Measurements from ENCODE around the gene TPCN1.
A peak's percentile ranks its signal among the peaks of the same experiment; 100 is the strongest.

Gene TPCN1

GRCh38 chr12:113263431-113263963 is 42.2 kb downstream of the TPCN1 start:
- no peak for DNase-seq

- no peak for DNase-seq
Observed at GRCh38 chr12:113266106-113266895, 45.0 kb downstream of the TPCN1 start.

GRCh38 chr12:113267621-113268020 is 46.4 kb downstream of the TPCN1 start:
- DNase-seq, result no peak

DNA sequence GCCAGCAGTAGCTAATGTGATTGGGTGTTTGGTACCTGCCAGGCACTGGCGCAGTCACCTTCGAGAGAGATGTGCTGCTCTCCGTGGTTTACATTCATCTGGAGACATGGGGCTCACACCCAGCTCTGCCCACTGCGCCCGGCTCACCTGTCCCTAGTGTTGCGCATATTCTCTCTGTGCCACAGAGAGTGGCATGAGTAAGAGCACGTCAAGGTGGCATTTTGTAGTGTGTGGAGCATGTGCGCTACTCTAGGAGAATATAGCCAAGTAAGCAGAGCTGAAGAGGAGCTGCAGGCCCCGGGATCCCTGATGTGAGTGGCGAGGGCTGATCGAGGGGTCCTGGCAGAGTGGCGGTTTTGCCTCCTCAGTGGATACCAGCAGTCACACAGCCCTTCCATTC is 46.9 kb downstream of the TPCN1 start:
- no peak for DNase-seq

- no peak for DNase-seq
Observed at GRCh38 chr12:113268621-113269020, 47.4 kb downstream of the TPCN1 start.

DNA sequence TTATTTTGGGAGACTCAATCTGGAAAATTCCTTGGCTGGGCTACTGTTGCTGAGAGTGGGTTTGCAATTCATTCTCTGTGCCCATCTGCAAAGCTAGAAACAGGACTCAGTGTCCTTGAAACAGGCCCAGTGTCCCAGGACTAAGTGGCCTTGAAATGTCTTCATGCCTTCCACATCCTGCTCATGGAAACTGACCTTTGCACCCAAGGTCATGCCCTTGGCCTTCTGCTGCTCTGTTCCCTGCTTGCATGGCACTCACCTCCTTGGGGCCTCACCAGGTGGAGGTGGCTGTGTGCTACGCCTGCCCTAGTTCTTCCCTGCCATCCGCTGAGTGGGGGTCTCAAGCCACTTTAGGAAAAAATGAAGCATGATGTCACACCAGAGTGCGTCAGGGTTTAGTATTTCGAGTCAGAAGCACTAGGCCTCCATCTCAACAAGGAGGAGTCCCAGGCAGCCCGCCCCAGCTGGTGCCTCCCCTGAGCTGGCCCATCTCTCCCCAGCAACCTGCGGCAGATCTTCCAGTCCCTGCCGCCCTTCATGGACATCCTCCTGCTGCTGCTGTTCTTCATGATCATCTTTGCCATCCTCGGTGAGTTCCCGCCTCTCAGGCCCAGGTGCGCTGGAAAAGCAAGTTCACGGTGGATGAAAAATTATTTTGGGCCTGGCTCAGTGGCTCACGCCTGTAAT is 48.1 kb downstream of the TPCN1 start:
- DNase-seq, result no peak

DNA sequence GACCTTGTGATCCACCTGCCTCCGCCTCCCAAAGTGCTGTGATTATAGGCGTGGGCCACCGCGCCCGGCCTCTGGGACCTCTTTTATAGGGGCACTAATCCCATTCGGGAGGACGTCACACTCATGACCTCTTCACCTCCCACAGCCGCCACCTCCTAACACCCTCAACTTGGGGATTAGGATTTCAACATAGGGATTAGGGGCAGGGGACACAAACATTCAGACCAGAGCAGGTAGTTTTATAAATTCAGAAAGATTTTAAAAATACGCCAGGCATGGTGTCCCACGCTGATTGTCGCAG is 49.4 kb downstream of the TPCN1 start:
- DNase-seq, result no peak

GRCh38 chr12:113271466-113271852 is 50.2 kb downstream of the TPCN1 start:
- DNase-seq, result no peak

DNA sequence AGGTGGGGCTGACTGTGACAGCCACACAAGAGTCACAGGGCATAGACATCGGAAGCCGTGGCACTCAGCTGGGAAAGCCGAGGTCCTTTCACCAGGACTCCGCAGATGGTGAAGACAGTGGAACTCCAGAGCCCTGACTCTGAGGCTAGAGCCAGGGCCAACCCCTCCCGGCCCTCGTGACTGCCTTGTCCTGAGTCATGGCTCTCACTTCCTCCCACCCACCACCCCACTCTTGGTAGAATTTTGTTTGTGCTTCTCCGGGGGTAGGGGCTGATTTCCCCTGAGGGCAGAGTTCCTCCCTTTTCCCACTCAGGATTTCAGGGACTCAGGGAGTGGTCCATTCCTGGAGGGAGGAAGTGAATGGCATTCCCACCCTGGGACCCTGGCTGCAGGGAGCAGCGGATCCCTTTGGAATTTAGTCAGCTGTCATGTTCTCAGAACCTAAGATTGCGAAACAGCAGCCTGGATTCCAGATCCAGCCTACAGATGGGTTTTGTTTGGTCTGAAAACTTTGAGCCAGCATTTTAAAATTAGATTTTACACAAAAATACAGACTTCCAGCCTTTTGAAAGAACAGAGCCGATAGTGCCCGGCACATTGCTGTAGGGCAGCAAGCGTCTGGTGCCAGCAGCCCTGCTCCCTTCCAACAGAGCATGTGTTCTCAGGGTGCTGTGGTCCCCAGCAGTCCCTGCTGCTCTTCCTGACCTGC is 50.7 kb downstream of the TPCN1 start:
- DNase-seq, result peak; percentile 82

- DNase-seq, result no peak
Observed at GRCh38 chr12:113273053-113273725, 51.9 kb downstream of the TPCN1 start.

- DNase-seq, result no peak
Observed at GRCh38 chr12:113274848-113275247, 53.6 kb downstream of the TPCN1 start.

DNA sequence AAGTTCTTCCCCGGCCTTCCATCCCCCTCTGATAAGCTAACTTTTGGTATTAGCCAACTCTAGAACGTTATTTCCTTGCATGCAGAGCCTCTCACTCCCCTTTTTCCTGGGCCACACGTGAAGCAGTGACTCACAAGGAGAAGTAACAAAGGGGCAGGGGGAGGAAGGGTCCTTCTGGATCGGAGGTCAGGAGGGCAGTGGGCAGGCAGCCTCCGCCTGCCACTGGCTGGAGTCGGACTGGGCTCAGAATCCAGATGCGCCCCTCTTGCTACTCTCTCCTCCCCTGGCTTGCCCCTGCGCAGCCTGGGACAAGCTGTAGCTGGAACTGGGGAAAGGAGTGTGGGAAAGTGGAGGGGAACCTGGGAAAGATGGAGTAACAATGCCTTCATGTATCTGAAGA is 55.0 kb downstream of the TPCN1 start:
- DNase-seq, result no peak

DNA sequence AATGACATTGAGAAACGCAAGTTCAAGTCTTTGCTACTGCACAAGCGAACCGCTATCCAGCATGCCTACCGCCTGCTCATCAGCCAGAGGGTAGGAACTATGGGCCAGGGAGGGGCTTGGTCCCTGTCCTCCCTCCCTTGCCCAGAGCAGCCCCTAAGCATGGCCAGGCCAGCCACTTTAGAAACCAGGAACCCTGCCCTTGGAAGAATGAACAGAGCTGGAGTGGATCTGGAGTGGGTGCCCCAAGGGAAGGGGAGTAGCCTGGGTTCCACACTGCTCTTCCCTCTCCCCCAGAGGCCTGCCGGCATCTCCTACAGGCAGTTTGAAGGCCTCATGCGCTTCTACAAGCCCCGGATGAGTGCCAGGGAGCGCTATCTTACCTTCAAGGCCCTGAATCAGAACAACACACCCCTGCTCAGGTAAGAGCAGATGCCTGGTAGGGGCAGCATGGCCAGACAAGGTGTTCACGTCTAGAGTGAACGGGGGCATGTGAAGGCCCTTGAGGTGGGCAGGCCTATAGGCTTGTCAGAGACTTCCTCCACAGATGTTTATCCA is 55.8 kb downstream of the TPCN1 start:
- no peak for DNase-seq

DNA sequence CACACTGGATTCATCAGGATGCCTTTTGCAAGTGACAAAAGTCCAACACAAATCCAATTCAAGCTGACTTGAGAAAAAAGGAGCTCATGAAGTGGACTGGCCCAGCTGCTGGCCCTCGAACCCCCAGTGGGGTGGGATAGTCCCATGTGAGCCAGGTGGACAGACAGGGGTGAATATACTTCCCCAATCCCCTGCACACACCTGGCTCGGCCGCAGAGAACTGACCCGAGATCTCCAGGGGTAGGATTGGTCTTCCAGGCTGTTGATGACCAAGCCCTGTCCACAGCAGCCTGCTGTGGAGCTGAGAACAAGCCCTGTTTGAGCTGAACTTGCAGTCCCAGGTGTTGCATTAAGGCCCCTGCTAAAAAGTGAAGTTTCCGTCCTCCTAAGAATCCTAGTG is 56.2 kb downstream of the TPCN1 start:
- DNase-seq, result no peak

GRCh38 chr12:113278141-113278540 is 56.9 kb downstream of the TPCN1 start:
- DNase-seq, result no peak

DNA sequence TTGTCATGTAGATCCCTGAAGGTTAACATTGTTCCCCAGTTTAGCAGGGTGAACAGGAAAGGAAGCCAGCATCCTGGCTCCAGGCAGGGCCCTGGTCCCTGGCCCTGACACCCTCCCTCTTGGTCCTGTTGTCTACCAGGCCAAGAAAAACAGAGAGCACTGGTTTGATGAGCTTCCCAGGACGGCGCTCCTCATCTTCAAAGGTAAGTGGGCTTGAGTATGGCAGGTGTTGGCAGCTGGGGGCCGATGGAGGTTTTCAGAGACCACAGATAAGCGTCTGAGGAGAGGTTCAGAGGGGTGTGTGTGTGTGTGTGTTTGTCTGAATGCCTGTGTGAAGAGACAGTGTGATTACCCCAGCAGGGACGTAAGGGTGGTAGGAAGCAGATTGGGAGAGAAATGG is 57.4 kb downstream of the TPCN1 start:
- DNase-seq, result no peak

DNA sequence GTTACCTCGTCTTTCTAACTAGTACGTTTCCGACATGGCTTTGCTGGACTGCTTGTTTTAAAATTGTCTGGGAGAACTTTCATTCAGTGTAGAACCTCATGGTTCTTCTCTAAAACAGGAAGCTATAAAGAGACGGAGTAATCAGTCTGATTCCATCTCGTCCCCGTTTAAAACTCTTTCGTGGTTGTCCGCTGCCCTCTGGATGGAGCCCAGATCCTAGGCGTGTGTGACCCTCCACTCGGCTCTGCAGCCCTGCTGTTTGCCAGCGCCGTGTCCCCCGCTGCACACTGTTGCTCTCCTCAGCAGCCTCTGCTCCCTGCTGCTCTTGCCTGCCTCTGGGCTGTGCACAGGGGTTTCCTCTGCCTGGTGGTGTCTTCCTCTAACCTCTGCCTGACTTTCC is 63.5 kb downstream of the TPCN1 start:
- no peak for DNase-seq

DNA sequence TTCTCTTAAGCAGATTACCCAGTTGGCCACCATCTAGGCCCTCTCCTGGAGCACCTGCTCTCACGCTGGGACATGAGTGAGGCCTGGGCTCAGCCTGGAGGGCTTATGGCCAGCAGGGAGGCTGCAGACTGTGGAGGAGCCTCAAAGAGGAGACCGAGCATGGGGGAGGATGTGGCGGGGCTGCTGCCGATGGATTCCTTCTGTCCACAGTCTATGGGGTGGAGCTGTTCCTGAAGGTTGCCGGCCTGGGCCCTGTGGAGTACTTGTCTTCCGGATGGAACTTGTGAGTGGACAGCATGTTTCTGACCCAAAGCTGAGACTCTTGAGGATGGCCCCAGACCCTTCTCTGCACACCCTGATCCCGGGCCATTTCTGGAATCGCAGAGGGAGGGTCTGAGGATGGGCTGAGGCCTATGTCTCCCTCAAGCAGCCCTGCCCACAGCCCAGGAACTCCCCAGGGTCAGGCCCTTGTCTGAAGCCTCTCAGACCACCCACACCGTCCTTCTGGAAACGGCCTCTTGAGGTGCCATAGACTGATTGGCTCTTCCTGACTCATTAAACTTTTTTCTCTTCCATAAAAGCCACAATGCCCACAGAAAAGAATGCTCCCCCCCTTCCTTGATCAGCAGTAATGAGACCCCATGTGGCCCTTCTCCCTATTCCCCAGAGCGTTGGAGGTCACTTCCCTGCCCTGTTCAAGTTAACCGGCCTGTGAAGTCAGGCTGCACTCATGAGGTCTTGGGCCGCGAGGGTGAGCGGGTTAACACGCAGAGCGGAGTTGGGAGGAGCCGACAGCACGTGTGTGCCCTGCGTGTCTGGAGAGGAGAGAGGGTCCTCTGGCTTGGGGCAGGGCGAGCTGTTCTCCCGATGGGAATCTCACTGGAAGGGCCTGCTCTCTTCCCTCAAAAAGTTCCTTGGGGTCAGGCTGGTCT is 64.7 kb downstream of the TPCN1 start:
- peak; percentile 15 for DNase-seq

DNA sequence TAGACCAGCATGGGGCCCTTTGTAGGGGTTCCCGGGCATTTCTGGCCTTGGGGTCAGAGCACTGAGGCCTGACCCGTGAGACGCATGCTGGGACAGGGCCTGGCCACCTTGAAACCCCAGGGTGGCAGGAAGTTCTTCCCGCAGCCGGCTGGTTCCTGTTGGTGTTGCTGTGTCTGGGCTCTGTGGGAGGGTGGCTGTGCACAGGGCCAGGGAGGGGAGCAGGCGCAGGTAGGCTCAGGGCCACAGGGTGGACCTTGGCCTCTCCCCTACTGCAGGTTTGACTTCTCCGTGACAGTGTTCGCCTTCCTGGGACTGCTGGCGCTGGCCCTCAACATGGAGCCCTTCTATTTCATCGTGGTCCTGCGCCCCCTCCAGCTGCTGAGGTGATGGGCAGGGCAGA is 65.4 kb downstream of the TPCN1 start:
- DNase-seq, result no peak

DNA sequence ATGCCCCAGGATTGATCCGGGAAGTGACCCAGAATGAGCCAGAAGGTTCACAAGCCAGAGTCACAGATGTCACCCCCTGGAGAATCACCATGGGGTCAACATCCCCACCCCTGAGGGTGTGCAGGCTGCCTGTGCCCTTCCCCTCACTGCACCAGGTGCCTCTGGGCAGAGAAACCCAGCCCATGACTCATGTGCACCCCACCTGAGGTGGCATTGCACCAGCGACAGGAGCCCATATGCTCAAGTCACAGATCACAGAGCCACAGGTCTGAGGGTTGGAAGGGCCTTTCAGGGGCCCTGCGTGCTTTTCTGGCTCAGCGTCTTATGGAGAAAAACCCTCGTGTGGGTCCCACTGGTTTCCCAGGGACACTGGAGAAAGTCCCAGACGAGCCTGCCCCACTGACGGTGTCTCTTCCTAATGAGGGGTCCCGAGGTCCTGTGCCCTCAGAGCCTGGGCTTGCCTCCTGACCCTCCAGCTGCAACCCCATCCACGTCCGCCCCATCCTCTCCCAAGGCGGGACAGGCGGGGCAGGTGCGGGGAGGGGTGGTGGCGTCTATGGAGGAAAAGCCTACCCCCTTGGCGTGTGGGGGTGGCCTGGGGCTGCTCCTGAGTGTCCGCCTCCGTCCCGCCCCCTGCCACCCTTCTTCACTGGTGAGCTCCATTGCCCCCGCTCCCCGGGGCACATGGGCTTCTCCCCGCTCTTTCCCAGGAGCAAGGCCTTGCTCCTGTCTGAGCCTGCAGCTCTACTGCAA is 66.1 kb downstream of the TPCN1 start:
- no peak for DNase-seq

GRCh38 chr12:113287899-113288282 is 66.6 kb downstream of the TPCN1 start:
- no peak for DNase-seq
